Muscle of arm (tissue), 12 donors: ENCODE data around the gene PRKCZ. TPM values are rescaled to one million over a fixed set of nuclear protein-coding genes. Genes with fewer than 3 reads are reported as not detected.
"Not testable (repeated sequence)": the region's sequence is repeated elsewhere in the genome, so short reads cannot be mapped to it uniquely, and the experiment has no call there.

Source experiments
- DNase-seq: peaks from one replicate; pipeline ENCODE4 v3.0.0-alpha.2; 2013
- polyA plus RNA-seq, 12 donors: library from polyadenylated mRNA; unstranded; fragments of 120-200 nt; gene quantifications; one replicate each; pipeline ENCODE4 v1.2.1, GENCODE V29; 2013; ENCODE audit not compliant: insufficient read length in 12 of 12

PRKCZ gene
- polyA plus RNA-seq, 12 donors, result 4.2 to 15.0 (median 6.3) TPM; not detected in 1

- no peak for DNase-seq
Observed at GRCh38 chr1:2112280-2112701, 62.1 kb downstream of the PRKCZ start.

- DNase-seq, result no peak
Observed at GRCh38 chr1:2113620-2114135, 63.5 kb downstream of the PRKCZ start.

GRCh38 chr1:2114635-2115007 lies 64.4 kb downstream of the PRKCZ start:
- not testable (repeated sequence) for DNase-seq

GRCh38 chr1:2115008-2115641 lies 64.9 kb downstream of the PRKCZ start:
- DNase-seq, result no peak

- DNase-seq, result no peak
Observed at GRCh38 chr1:2115702-2116341, 65.6 kb downstream of the PRKCZ start.

- no peak for DNase-seq
Observed at GRCh38 chr1:2119886-2120285, 69.7 kb downstream of the PRKCZ start.

- no peak for DNase-seq
Observed at GRCh38 chr1:2121101-2121691, 71.0 kb downstream of the PRKCZ start.

- not testable (repeated sequence) for DNase-seq
Observed at GRCh38 chr1:2121794-2122193, 71.6 kb downstream of the PRKCZ start.

- no peak for DNase-seq
Observed at GRCh38 chr1:2124446-2125198, 74.4 kb downstream of the PRKCZ start.

- peak; percentile 38 for DNase-seq
Observed at GRCh38 chr1:2125350-2126211, 75.4 kb downstream of the PRKCZ start.

- no peak for DNase-seq
Observed at GRCh38 chr1:2126331-2127186, 76.3 kb downstream of the PRKCZ start.

GRCh38 chr1:2127187-2128145 lies 77.3 kb downstream of the PRKCZ start:
- DNase-seq, result no peak

- no peak for DNase-seq
Observed at GRCh38 chr1:2128189-2128901, 78.1 kb downstream of the PRKCZ start.

GRCh38 chr1:2129256-2129943 lies 79.2 kb downstream of the PRKCZ start:
- DNase-seq, result no peak

- DNase-seq, result no peak
Observed at GRCh38 chr1:2130156-2130555, 79.9 kb downstream of the PRKCZ start.

GRCh38 chr1:2130871-2131289 lies 80.7 kb downstream of the PRKCZ start:
- DNase-seq, result no peak

- DNase-seq, result peak; percentile 43
Observed at GRCh38 chr1:2132222-2133038, 82.2 kb downstream of the PRKCZ start.
